Gastroesophageal sphincter (tissue), 3 donors: ENCODE results near the gene MCC.

ENCODE experiments used
- EP300 ChIP-seq: sonication (generic); formaldehyde crosslinking; IDR thresholded peaks from one replicate; pipeline ENCODE4 v1.6.1; 2017; ENCODE audit warnings: antibody characterized with exemption, mild to moderate bottlenecking
- POLR2A ChIP-seq, 2 donors: fragments of 450-650 bp; IDR thresholded peaks; one replicate each; pipeline ENCODE4 v1.6.1; 2017; ENCODE audit warnings: antibody characterized with exemption in 2 of 2, mild to moderate bottlenecking in 2 of 2, moderate library complexity in 1 of 2
- POLR2AphosphoS5 ChIP-seq: sonication (generic); formaldehyde crosslinking; IDR thresholded peaks from one replicate; pipeline ENCODE4 v1.6.1; 2017; ENCODE audit warnings: antibody characterized with exemption
- TF ChIP-seq, protein P1 (sequence below), 4 experiments: fragments of 200-600 bp in 2 of 4; fragments of 450-650 bp in 2 of 4; sonication (generic) in 1 of 4; IDR thresholded peaks; one replicate each; pipeline ENCODE4 v1.5.1; 2017 to 2019; ENCODE audit warnings: antibody characterized with exemption in 4 of 4, mild to moderate bottlenecking in 2 of 4, moderate library complexity in 2 of 4

GRCh38 chr5:113329981-113330380 is 158.3 kb downstream of the MCC start:
- TF ChIP-seq POLR2A (IDR thresholded peaks at IDR 0.05) (no peak), EP300 (no peak), POLR2AphosphoS5 (no peak)
- TF ChIP-seq, protein P1, sequence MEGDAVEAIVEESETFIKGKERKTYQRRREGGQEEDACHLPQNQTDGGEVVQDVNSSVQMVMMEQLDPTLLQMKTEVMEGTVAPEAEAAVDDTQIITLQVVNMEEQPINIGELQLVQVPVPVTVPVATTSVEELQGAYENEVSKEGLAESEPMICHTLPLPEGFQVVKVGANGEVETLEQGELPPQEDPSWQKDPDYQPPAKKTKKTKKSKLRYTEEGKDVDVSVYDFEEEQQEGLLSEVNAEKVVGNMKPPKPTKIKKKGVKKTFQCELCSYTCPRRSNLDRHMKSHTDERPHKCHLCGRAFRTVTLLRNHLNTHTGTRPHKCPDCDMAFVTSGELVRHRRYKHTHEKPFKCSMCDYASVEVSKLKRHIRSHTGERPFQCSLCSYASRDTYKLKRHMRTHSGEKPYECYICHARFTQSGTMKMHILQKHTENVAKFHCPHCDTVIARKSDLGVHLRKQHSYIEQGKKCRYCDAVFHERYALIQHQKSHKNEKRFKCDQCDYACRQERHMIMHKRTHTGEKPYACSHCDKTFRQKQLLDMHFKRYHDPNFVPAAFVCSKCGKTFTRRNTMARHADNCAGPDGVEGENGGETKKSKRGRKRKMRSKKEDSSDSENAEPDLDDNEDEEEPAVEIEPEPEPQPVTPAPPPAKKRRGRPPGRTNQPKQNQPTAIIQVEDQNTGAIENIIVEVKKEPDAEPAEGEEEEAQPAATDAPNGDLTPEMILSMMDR (IDR thresholded peaks at IDR 0.05): no peak
